Activated T-helper 17 cell treated with anti-CD3 and anti-CD28 coated beads, Interleukin-2, amount 50 U/mL, for 72 hours (primary cell): Measurements from ENCODE around the gene GLTPD2. TPM values are rescaled to one million over a fixed set of nuclear protein-coding genes. Genes with fewer than 3 reads are reported as not detected.

ENCODE experiments used
- ATAC-seq: fragments of 150-1000 bp; cut with Tn5 transposase; replicated peaks from 2 replicates; pipeline ENCODE4 v1.10.0; 2021; ENCODE audit warnings: mild to moderate bottlenecking, moderate library complexity
- H3K27ac Mint-ChIP-seq: one replicate; pipeline ENCODE4 v1.8.0; 2022; ENCODE audit warnings: mixed read lengths
- H3K27me3 Mint-ChIP-seq: one replicate; pipeline ENCODE4 v1.8.0; 2022; ENCODE audit warnings: mixed read lengths
- H3K36me3 Mint-ChIP-seq: one replicate; pipeline ENCODE4 v1.8.0; 2022; ENCODE audit warnings: low read depth, mild to moderate bottlenecking, mixed read lengths
- H3K4me1 Mint-ChIP-seq: one replicate; pipeline ENCODE4 v1.8.0; 2022; ENCODE audit warnings: mixed read lengths
- H3K4me3 Mint-ChIP-seq: one replicate; pipeline ENCODE4 v1.8.0; 2022; ENCODE audit warnings: mild to moderate bottlenecking, mixed read lengths
- H3K9me3 Mint-ChIP-seq: one replicate; pipeline ENCODE4 v1.8.0; 2022; ENCODE audit warnings: mixed read lengths
- total RNA-seq, 2 donors: library from RNA; stranded (reverse); gene quantifications; one replicate each; pipeline ENCODE4 v1.2.3, GENCODE V29; 2022

Gene GLTPD2
- total RNA-seq, 2 donors from 2014 or later: not detected

GRCh38 chr17:4837471-4838308 is 48.9 kb downstream of the GLTPD2 start:
- ATAC-seq: no peak
- H3K4me3 Mint-ChIP-seq: no peak overlapping the region
- H3K36me3 Mint-ChIP-seq: peaks cover 24% of the 10 kb centered on the region
- no peaks in the 10 kb centered on the region for H3K27me3 Mint-ChIP-seq
- no peaks in the 10 kb centered on the region for H3K9me3 Mint-ChIP-seq
- H3K27ac Mint-ChIP-seq: peak overlapping the region; percentile 41
- peaks cover 50% of the 10 kb centered on the region for H3K4me1 Mint-ChIP-seq

DNA sequence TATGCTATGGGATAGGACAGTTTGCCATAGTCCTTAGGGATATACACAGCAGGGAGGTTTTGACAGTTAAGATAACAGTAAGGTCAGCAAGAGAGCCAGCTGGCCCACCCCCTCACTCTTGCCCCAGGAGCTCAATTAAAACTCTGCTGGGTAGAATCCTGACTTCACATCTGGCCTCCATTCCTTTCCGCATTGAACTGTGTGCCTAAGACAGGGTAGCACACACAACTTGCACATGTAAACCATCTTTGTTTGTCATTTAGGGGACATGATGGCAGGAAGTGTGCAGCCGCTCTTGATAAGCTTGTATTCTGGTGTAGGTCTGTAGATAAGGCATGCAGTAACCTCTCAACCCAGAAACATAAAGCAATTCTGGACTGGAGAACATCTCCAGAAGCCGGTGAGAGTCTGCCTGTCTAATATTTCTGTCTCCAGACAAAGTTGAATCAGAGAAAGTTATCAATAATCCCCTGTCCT is 49.6 kb downstream of the GLTPD2 start:
- ATAC-seq: no peak
- no peak overlapping the region for H3K4me3 Mint-ChIP-seq
- H3K27me3 Mint-ChIP-seq: no peaks in the 10 kb centered on the region
- H3K36me3 Mint-ChIP-seq: peaks cover 24% of the 10 kb centered on the region
- H3K4me1 Mint-ChIP-seq: peaks cover 50% of the 10 kb centered on the region
- H3K27ac Mint-ChIP-seq: no peak overlapping the region
- H3K9me3 Mint-ChIP-seq: no peaks in the 10 kb centered on the region

DNA sequence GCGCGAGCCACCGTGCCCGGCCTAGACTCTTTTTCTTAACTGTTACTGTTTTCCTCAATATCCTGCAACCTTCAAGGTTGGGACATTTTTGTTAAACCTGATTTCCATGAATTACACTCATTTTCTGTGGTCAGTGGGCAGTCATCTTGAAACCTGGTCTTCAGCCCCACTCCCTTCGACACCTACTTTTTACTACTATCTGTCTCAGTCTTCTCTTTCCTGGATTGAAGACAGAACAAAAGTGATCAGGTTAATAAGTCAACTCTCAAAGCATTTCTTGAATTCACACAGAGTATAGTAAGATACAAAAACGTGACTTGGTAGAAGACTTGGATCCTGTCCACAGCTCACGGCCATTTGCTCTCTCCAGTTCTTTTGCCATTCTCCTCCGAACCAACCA is 50.5 kb downstream of the GLTPD2 start:
- H3K36me3 Mint-ChIP-seq: peaks cover 21% of the 10 kb centered on the region
- H3K4me1 Mint-ChIP-seq: peaks cover 45% of the 10 kb centered on the region
- H3K27ac Mint-ChIP-seq: peak overlapping the region; percentile 64
- ATAC-seq: peak; percentile 35
- H3K4me3 Mint-ChIP-seq: peak overlapping the region; percentile 54
- no peaks in the 10 kb centered on the region for H3K9me3 Mint-ChIP-seq
- no peaks in the 10 kb centered on the region for H3K27me3 Mint-ChIP-seq

Other genes starting within 250 kb of the GLTPD2 start
- 10 to 100 TPM; 47.5 to 95.4 TPM for gene MYBBP1A, start 233.6 kb upstream of the GLTPD2 start, total RNA-seq
- gene GGT6, start 228.4 kb upstream of the GLTPD2 start, total RNA-seq: not detected
- gene SMTNL2, start 204.4 kb upstream of the GLTPD2 start, total RNA-seq: not detected
- gene ALOX15, start 147.3 kb upstream of the GLTPD2 start, total RNA-seq: under 1 TPM in 1 of 2 donors, not detected in 1; 0.24 TPM
- gene PELP1, start 84.8 kb upstream of the GLTPD2 start, total RNA-seq: 100 to 1,000 TPM in 1 of 2 donors, 10 to 100 TPM in 1; 87.1 to 107 TPM
- 100 to 1,000 TPM; 281 to 307 TPM for gene ARRB2, start 78.3 kb upstream of the GLTPD2 start, total RNA-seq
- 10 to 100 TPM; 25.3 to 25.7 TPM for gene MED11, start 57.5 kb upstream of the GLTPD2 start, total RNA-seq
- under 1 TPM in 1 of 2 donors, not detected in 1; 0.42 TPM for gene ZMYND15, start 49.1 kb upstream of the GLTPD2 start, total RNA-seq
- 1 to 10 TPM; 2.7 to 6.7 TPM for gene CXCL16, start 49.0 kb upstream of the GLTPD2 start, total RNA-seq
- not detected for gene TM4SF5, start 17.1 kb upstream of the GLTPD2 start, total RNA-seq
- not detected for gene VMO1, start 2.6 kb upstream of the GLTPD2 start, total RNA-seq
- gene PSMB6, start 7.2 kb downstream of the GLTPD2 start, total RNA-seq: 100 to 1,000 TPM in 1 of 2 donors, 10 to 100 TPM in 1; 91.0 to 169 TPM
- 10 to 100 TPM; 23.3 to 35.0 TPM for gene PLD2, start 18.2 kb downstream of the GLTPD2 start, total RNA-seq
- gene MINK1, start 44.4 kb downstream of the GLTPD2 start, total RNA-seq: 100 to 1,000 TPM in 1 of 2 donors, 10 to 100 TPM in 1; 68.6 to 127 TPM
- gene C17orf107, start 110.6 kb downstream of the GLTPD2 start, total RNA-seq: 1 to 10 TPM in 1 of 2 donors, under 1 TPM in 1; 0.67 to 3.4 TPM
- gene CHRNE, start 114.1 kb downstream of the GLTPD2 start, total RNA-seq: under 1 TPM; 0.35 to 0.69 TPM
- gene GP1BA, start 143.3 kb downstream of the GLTPD2 start, total RNA-seq: under 1 TPM in 1 of 2 donors, not detected in 1; 0.11 TPM
- 10 to 100 TPM; 54.7 to 68.5 TPM for gene SLC25A11, start 151.1 kb downstream of the GLTPD2 start, total RNA-seq
- 100 to 1,000 TPM; 184 to 197 TPM for gene RNF167, start 151.3 kb downstream of the GLTPD2 start, total RNA-seq
- 1,000 to 10,000 TPM; 1,346 to 1,950 TPM for gene PFN1, start 159.6 kb downstream of the GLTPD2 start, total RNA-seq
- 10 to 100 TPM; 27.4 to 30.3 TPM for gene ENO3, start 162.2 kb downstream of the GLTPD2 start, total RNA-seq
- 10 to 100 TPM; 71.6 to 83.4 TPM for gene SPAG7, start 178.9 kb downstream of the GLTPD2 start, total RNA-seq
- gene CAMTA2, start 198.7 kb downstream of the GLTPD2 start, total RNA-seq: 100 to 1,000 TPM in 1 of 2 donors, 10 to 100 TPM in 1; 66.9 to 103 TPM
- under 1 TPM; 0.61 to 0.69 TPM for gene INCA1, start 208.6 kb downstream of the GLTPD2 start, total RNA-seq
- 10 to 100 TPM; 47.4 to 54.4 TPM for gene KIF1C, start 209.0 kb downstream of the GLTPD2 start, total RNA-seq
- under 1 TPM; 0.11 to 0.26 TPM for gene SLC52A1, start 246.5 kb downstream of the GLTPD2 start, total RNA-seq